ENCODE data around the gene UHRF1.

The UHRF1 gene

DNA sequence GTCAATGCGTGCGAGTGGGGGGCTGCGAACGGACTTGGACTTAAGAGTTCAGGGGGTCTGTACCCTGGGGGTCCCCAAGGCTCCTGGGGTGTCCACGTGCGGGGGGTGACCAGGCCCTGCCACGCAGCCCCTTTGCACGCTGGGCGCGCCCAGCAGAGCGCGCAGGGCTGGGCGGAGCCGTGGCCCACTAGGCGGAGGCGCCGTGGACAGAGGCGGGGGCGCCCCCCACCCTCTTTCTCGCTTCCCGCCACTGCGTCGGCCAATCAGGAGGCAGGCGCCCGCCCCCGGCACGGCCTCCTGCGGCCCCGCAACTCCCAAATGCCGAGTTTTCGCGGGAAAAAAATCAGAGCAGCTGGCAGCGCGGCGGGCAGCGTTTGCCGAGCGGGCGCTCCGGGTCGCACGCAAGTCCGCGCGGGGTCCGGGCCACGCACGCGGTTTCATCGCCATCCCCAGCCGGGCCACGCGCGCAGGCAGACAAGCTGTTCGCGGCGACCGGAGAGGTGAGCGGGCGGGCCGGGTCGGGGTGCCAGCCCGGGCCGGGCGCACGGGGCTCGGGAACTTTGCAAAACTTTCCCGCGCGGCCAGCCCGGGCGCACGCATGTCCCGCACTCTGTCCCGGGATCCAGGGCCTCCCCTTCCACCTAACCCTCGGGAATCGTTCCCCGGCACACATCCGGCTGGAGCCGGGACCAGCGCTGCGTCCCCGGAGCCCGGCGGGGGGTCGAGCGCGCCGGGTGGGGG, at the start of gene UHRF1:
TSS of gene UHRF1 (plus strand) at position 346 of the 741 bp plus-strand sequence. CDS start 1,385 bp downstream, outside the sequence.
- H3K9ac ChIP-seq (ENCODE audit: low read length) = no peak within 1 kb of the TSS
- no peak within 1 kb of the TSS for H3K27ac ChIP-seq (ENCODE audit: low read depth, low read length)
- H3K9me3 ChIP-seq (ENCODE audit: low read length) = no peaks in the 10 kb centered on the region

DNA sequence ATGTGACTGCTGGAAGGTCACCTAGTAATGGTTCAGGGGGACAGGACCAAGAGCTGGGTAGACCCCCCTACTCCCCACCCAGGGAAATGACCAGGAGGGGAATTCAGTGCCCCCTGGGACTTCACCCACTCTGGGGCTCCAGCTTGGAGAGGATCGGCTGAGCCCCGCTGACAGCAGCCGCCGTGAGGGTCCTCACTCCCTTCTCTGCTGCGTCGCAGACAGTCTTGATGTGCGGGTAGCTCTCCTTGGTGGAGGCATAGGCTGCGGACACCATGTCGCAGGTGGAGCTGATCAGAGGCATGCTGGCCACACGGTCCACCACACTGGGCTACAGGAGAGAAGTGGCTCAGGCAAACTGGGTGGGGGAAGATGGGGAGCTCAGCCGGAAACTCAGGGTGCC, 49.6 kb upstream of the UHRF1 start:
- no peak overlapping the region for H3K4me3 ChIP-seq (ENCODE audit: low read depth in 1 of 2, low read length in 2 of 2)
- peaks cover 15% of the 10 kb centered on the region for H3K36me3 ChIP-seq (ENCODE audit: insufficient read depth, low read length)
- no peak overlapping the region for H3K27ac ChIP-seq (ENCODE audit: low read depth, low read length)

More for the DNA sequence above, at the start of gene UHRF1:
- H3K36me3 ChIP-seq (ENCODE audit: insufficient read depth, low read length) = no peaks in the 10 kb centered on the region
- peak within 1 kb of the TSS; percentile 17 to 61 for H3K4me3 ChIP-seq (ENCODE audit: low read depth in 1 of 2, low read length in 2 of 2)
- peaks cover 15% of the 10 kb centered on the region for H3K4me1 ChIP-seq (ENCODE audit: insufficient read depth, low read length)
- peaks cover 9 to 13% of the 10 kb centered on the region in 2 donors for H3K27me3 ChIP-seq (ENCODE audit: control insufficient read depth in 1 of 2, insufficient read depth in 2 of 2, low read length in 2 of 2)

DNA sequence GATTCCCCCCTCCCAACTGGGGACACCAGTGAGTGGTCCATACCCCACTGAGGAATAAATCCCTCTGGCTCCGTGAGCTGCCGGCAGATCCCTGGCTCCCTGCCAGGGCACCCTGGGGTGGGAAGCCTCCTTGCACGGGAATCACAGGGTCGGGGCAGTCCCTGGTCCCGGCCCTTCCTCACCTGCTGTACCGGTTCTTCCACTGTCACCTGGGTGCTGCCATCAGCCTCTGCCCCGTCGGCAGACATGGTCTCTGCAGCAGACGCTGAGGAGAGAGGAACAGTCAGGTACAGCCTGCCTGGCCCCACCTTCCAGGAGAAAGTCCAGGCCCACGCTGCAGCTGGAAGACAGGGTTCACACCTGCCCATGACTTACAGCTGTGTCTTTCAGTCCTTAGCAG, 48.2 kb upstream of the UHRF1 start:
- no peak overlapping the region for H3K9ac ChIP-seq (ENCODE audit: low read length)

More for the DNA sequence above, 49.6 kb upstream of the UHRF1 start:
- no peak overlapping the region for H3K9ac ChIP-seq (ENCODE audit: low read length)
- H3K9me3 ChIP-seq (ENCODE audit: low read length) = no peaks in the 10 kb centered on the region
- H3K4me1 ChIP-seq (ENCODE audit: insufficient read depth, low read length) = no peaks in the 10 kb centered on the region
- no peaks in the 10 kb centered on the region for H3K27me3 ChIP-seq (ENCODE audit: control insufficient read depth in 1 of 2, insufficient read depth in 2 of 2, low read length in 2 of 2)

DNA sequence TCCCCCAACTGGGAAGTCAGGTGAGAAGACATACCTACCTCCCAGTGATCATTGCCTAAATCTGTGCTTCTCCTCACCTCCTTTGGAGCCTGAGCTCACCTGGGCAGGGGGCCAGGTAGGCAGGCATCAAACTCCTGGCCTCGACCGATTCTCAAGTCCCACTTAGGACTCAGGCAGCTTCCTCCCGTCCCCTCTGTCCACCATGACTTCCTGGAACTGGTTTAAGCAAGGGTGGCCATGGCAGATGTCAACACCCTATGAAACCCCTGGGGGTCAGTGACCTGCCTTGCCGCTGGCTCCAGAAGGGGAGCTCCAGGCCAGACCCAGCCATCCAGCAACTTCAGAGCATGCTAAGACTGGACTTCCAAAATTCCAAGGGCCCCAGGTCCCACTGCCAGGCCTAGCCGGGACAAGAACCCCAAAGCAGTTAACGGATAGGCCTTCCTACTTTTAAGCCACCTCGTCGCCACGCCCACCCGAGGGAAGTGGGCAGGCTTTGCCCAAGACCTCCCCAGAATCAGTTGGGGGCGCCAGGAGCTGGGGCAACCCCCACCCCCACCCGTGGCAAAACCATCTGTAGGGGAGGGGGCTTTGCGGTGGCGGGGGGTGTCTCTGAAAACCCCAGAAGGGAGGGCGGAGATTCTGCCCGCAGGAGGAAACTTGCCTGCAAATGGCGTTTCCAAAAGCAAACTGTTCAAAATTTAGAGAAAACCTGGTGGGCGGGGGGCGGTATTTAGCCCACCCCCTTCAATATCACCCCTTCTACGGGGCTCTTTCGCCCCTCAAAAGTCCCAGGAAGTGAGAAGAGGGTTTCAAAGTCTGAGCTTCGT, 42.5 kb upstream of the UHRF1 start:
- H3K27me3 ChIP-seq (ENCODE audit: control insufficient read depth in 1 of 2, insufficient read depth in 2 of 2, low read length in 2 of 2) = no peaks in the 10 kb centered on the region
- peak overlapping the region; percentile 81 to 87 for H3K4me3 ChIP-seq (ENCODE audit: low read depth in 1 of 2, low read length in 2 of 2)
- peak overlapping the region; percentile 86 for H3K9ac ChIP-seq (ENCODE audit: low read length)
- H3K27ac ChIP-seq (ENCODE audit: low read depth, low read length) = peak overlapping the region; percentile 75
- H3K9me3 ChIP-seq (ENCODE audit: low read length) = no peaks in the 10 kb centered on the region
- H3K4me1 ChIP-seq (ENCODE audit: insufficient read depth, low read length) = peaks cover 12% of the 10 kb centered on the region
- no peaks in the 10 kb centered on the region for H3K36me3 ChIP-seq (ENCODE audit: insufficient read depth, low read length)

More for the DNA sequence above, 48.2 kb upstream of the UHRF1 start:
- H3K27ac ChIP-seq (ENCODE audit: low read depth, low read length) = no peak overlapping the region
- no peaks in the 10 kb centered on the region for H3K27me3 ChIP-seq (ENCODE audit: control insufficient read depth in 1 of 2, insufficient read depth in 2 of 2, low read length in 2 of 2)
- H3K4me3 ChIP-seq (ENCODE audit: low read depth in 1 of 2, low read length in 2 of 2) = no peak overlapping the region
- H3K36me3 ChIP-seq (ENCODE audit: insufficient read depth, low read length) = peaks cover 14% of the 10 kb centered on the region
- peaks cover under 1% of the 10 kb centered on the region for H3K4me1 ChIP-seq (ENCODE audit: insufficient read depth, low read length)
- H3K9me3 ChIP-seq (ENCODE audit: low read length) = no peaks in the 10 kb centered on the region

DNA sequence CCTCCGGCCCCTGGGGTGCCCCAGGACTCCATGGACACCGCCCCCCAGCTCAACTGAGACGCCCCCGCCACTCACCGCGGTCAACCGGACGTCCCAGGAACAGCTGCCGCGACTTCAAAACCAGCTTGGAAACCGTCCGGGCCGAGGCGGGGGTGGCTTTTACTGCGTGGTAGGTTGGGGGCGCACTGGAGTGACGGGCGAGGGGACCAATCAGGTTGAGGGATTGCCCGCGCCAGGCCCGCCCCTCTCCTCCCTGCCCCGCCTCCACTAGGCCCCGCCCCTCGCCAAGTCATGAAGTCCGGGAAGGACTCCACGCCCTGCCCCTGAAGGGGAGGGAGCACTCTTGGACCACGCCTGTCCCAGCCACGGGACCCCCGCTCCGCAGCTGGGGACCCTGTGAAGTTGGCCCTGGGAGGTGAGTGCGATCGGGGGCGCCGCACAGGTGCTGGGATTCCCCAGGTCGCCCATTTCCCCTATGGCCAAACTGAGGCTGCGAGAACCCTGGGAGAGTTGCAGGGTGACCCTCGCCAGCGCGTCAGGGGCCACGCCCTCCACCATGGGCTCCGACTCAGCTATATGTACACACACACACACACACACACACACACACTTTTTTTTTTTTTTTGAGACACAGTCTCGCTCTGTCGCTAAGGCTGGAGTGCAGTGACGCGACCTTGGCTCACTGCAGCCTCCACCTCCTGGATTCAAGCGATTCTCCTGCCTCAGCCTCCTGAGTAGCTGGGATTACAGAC, 41.6 kb upstream of the UHRF1 start, which contains the start of gene PLIN3:
TSS of gene PLIN3 (minus strand) at position 134 of the 752 bp plus-strand sequence. CDS start 6,273 bp downstream, outside the sequence.
- H3K27ac ChIP-seq (ENCODE audit: low read depth, low read length) = peak within 1 kb of the TSS; percentile 75
- H3K4me3 ChIP-seq (ENCODE audit: low read depth in 1 of 2, low read length in 2 of 2) = peak within 1 kb of the TSS; percentile 81 to 87
- H3K27me3 ChIP-seq (ENCODE audit: control insufficient read depth in 1 of 2, insufficient read depth in 2 of 2, low read length in 2 of 2) = no peaks in the 10 kb centered on the region
- peak within 1 kb of the TSS; percentile 86 for H3K9ac ChIP-seq (ENCODE audit: low read length)
- no peaks in the 10 kb centered on the region for H3K36me3 ChIP-seq (ENCODE audit: insufficient read depth, low read length)
- H3K4me1 ChIP-seq (ENCODE audit: insufficient read depth, low read length) = peaks cover 12% of the 10 kb centered on the region
- H3K9me3 ChIP-seq (ENCODE audit: low read length) = no peaks in the 10 kb centered on the region

DNA sequence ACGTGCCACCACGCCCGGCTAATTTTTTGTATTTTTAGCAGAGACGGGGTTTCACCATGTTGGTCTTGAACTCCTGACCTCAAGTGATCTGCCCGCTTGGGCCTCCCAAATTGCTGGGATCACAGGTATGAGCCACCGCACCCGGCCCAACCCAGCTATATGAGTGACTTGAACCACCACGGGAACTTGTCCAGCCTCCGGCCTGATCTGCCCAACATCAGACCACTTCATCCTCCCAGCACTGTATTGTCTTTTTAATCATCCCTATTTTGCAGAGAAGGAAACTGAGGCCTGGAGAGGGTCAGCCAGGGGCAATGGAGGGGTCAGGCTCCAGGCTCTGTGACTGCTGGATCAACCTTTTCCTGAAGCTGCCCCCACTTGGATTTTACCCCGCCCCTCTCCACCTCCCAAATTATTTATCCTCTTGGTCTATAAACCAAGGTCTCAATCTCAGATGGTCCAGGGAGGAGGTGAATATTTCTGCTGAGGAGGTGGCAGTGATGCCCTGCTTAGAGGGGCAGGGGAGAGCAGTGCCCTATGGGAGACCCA, 40.9 kb upstream of the UHRF1 start:
- H3K4me1 ChIP-seq (ENCODE audit: insufficient read depth, low read length) = peaks cover 12% of the 10 kb centered on the region
- no peaks in the 10 kb centered on the region for H3K9me3 ChIP-seq (ENCODE audit: low read length)
- H3K27ac ChIP-seq (ENCODE audit: low read depth, low read length) = no peak overlapping the region
- H3K27me3 ChIP-seq (ENCODE audit: control insufficient read depth in 1 of 2, insufficient read depth in 2 of 2, low read length in 2 of 2) = no peaks in the 10 kb centered on the region
- H3K4me3 ChIP-seq (ENCODE audit: low read depth in 1 of 2, low read length in 2 of 2) = no peak overlapping the region
- no peak overlapping the region for H3K9ac ChIP-seq (ENCODE audit: low read length)
- no peaks in the 10 kb centered on the region for H3K36me3 ChIP-seq (ENCODE audit: insufficient read depth, low read length)

DNA sequence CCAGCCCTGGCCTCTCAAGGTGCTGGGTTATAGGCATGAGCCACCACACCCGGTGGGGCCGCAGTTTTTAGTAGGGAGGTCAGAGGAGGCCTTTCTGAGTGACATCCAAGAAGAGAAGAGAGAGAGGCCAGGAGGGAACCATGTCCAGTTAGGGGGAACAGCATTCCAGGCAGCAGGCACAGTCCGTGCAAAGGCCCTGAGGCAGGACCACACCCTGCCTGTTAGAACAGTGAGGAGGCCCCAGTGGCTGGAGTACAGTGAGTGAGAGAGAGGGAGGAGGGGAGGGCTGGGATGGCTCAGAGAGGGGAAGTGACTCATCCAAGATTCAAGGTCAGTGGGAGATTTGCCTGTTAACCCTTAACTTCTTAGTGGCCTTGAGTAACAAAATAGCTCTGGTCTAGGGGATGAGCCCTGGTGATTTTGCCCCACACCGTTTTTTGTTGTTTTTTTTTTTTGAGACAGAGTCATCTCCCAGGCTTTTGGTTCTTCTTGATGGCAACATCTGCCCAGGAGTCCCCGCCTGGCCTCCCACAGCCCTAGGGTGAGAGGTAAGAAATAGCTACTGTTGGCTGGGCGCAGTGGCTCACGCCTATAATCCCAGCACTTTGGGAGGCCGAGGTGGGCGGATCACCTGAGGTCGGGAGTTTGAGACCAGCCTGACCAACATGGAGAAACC, 39.1 kb upstream of the UHRF1 start:
- Histone ChIP-seq H3K9me3 (ENCODE audit: low read length) (no peaks in the 10 kb centered on the region), H3K27ac (ENCODE audit: low read depth, low read length) (no peak overlapping the region)

DNA sequence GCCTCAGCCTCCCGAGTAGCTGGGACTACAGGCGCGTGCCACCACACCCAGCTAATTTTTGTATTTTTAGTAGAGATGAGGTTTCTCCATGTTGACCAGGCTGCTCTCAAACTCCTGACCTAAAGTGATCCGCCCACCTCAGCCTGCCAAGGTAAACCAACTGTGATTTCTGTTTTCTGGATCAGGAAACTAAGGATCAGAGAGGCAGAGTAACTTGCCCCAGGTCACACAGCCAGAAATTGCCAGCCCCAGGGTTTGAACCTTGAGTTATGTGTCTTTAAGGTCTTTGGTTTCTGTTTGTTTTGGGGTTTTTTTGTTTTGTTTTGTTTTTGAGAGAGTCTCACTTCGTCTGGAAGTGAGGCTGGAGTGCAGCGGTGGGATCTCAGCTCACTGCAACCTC, 37.6 kb upstream of the UHRF1 start:
- Histone ChIP-seq H3K27ac (ENCODE audit: low read depth, low read length) (no peak overlapping the region), H3K9ac (ENCODE audit: low read length) (no peak overlapping the region), H3K9me3 (ENCODE audit: low read length) (no peaks in the 10 kb centered on the region), H3K4me1 (ENCODE audit: insufficient read depth, low read length) (peaks cover 6% of the 10 kb centered on the region), H3K36me3 (ENCODE audit: insufficient read depth, low read length) (no peaks in the 10 kb centered on the region), H3K4me3 (ENCODE audit: low read depth in 1 of 2, low read length in 2 of 2) (no peak overlapping the region), H3K27me3 (ENCODE audit: control insufficient read depth in 1 of 2, insufficient read depth in 2 of 2, low read length in 2 of 2) (no peaks in the 10 kb centered on the region)

More for the DNA sequence above, 39.1 kb upstream of the UHRF1 start:
- Histone ChIP-seq H3K9ac (ENCODE audit: low read length) (no peak overlapping the region), H3K27me3 (ENCODE audit: control insufficient read depth in 1 of 2, insufficient read depth in 2 of 2, low read length in 2 of 2) (no peaks in the 10 kb centered on the region), H3K4me3 (ENCODE audit: low read depth in 1 of 2, low read length in 2 of 2) (no peak overlapping the region), H3K36me3 (ENCODE audit: insufficient read depth, low read length) (no peaks in the 10 kb centered on the region), H3K4me1 (ENCODE audit: insufficient read depth, low read length) (peaks cover 12% of the 10 kb centered on the region)

DNA sequence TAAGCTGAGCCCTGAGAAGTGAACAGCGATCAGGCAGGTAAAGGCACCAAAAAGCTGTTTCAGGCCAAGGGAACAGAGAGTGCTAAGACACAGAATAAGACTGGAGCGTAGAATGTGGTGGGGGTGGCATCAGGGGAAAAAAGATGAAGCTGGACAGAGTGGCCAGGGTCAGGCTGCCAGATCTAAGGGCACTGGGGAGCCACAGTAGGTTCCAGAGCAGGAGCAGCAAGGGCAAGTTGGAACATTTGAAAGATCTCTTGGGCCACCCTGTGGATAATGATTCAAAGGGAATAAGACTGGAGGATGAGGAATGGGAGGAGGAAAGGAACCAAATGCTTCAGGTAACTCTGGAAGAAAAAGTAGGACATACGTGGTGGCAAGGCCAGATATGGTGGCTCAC, 35.4 kb upstream of the UHRF1 start:
- Histone ChIP-seq H3K27ac (ENCODE audit: low read depth, low read length) (no peak overlapping the region), H3K27me3 (ENCODE audit: control insufficient read depth in 1 of 2, insufficient read depth in 2 of 2, low read length in 2 of 2) (no peaks in the 10 kb centered on the region), H3K9ac (ENCODE audit: low read length) (no peak overlapping the region)

DNA sequence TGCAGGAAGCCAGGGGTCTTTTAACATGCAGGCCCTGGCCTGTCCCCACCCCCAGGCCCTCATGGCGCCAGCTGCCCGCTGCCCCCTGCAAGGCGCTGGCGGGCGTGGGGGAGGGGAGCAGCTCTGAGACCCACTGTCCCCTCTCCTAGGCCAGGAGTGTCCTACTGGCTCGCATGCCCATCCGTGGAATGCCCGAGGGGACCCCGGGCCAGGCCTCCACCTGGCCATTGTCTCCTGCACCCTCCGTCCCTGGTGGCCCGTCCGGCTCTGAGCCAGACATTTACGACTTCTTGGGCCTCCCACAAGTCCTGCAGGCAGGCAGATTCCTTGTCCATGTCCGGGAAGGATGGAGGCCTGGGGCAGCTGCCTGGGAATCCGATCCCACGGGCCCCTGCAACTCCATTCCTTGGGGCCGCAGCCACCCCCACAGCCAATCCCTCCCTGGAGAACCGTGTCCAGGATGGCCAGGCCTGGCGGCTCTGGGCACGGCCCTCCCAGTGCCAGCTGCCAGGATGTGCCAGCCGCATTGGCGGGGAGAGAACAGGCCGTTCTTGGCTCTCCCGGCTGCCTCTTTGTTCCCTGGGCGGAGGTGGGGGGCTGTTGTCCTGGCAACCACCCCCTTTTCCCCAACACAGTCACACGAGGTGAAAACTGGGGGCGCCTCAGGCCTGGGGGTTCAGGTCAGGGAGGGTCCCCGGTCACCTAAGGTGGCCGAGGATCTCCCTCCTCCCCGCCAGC, 31.4 kb upstream of the UHRF1 start:
- Histone ChIP-seq H3K9me3 (ENCODE audit: low read length) (no peaks in the 10 kb centered on the region), H3K4me3 (ENCODE audit: low read depth in 1 of 2, low read length in 2 of 2) (no peak overlapping the region), H3K36me3 (ENCODE audit: insufficient read depth, low read length) (no peaks in the 10 kb centered on the region), H3K27me3 (ENCODE audit: control insufficient read depth in 1 of 2, insufficient read depth in 2 of 2, low read length in 2 of 2) (no peaks in the 10 kb centered on the region), H3K27ac (ENCODE audit: low read depth, low read length) (peak overlapping the region; percentile 60), H3K9ac (ENCODE audit: low read length) (no peak overlapping the region), H3K4me1 (ENCODE audit: insufficient read depth, low read length) (peaks cover 13% of the 10 kb centered on the region)

More for the DNA sequence above, 35.4 kb upstream of the UHRF1 start:
- Histone ChIP-seq H3K36me3 (ENCODE audit: insufficient read depth, low read length) (no peaks in the 10 kb centered on the region), H3K4me3 (ENCODE audit: low read depth in 1 of 2, low read length in 2 of 2) (no peak overlapping the region), H3K4me1 (ENCODE audit: insufficient read depth, low read length) (peaks cover 13% of the 10 kb centered on the region), H3K9me3 (ENCODE audit: low read length) (no peaks in the 10 kb centered on the region)

Data from muscle layer of colon (tissue), 2 donors.